Panc1 (cell line): Measurements from ENCODE around the gene ACSL1.
"Not testable (repeated sequence)": the region's sequence is repeated elsewhere in the genome, so short reads cannot be mapped to it uniquely, and the experiment has no call there.

Experiments
- CTCF ChIP-seq: fragments of 450-650 bp; IDR thresholded peaks from 2 replicates; pipeline ENCODE4 v1.5.1; 2017; ENCODE audit warnings: mild to moderate bottlenecking
- POLR2AphosphoS5 ChIP-seq: IDR thresholded peaks from 2 replicates; pipeline ENCODE4 v1.6.1; 2012; ENCODE audit warnings: mild to moderate bottlenecking, low read depth, low read length, moderate library complexity
- SIN3A ChIP-seq: IDR thresholded peaks from 2 replicates; pipeline ENCODE4 v1.6.1; 2012; ENCODE audit warnings: low read depth, mild to moderate bottlenecking, low read length, moderate library complexity, borderline replicate concordance; ENCODE audit not compliant: insufficient read depth
- TF ChIP-seq, protein P1 (sequence below), 2 experiments: IDR thresholded peaks; 2 replicates each; pipeline ENCODE4 v1.6.1; 2011 to 2012; ENCODE audit warnings: low read depth in 2 of 2, control low read depth in 1 of 2, low read length in 1 of 2, mild to moderate bottlenecking in 1 of 2, moderate library complexity in 1 of 2; ENCODE audit not compliant: insufficient read depth in 1 of 2

DNA sequence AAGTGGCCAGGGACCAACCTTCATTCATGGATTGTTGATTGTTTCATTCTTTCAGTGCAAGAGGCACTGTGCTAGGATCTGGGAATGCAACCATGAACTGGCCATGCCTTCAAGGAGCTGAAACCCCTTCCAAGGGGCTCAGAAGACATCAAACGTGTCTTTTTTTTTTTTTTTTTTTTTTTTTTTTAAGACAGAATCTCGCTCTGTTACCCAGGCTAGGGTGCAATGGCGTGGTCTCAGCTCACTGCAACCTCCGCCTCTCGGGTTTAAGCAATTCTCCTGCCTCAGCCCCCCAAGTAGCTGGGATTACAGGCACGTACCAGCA, 13.3 kb upstream of the ACSL1 start:
- not testable (repeated sequence) for TF ChIP-seq CTCF, POLR2AphosphoS5, SIN3A
- TF ChIP-seq, protein P1, sequence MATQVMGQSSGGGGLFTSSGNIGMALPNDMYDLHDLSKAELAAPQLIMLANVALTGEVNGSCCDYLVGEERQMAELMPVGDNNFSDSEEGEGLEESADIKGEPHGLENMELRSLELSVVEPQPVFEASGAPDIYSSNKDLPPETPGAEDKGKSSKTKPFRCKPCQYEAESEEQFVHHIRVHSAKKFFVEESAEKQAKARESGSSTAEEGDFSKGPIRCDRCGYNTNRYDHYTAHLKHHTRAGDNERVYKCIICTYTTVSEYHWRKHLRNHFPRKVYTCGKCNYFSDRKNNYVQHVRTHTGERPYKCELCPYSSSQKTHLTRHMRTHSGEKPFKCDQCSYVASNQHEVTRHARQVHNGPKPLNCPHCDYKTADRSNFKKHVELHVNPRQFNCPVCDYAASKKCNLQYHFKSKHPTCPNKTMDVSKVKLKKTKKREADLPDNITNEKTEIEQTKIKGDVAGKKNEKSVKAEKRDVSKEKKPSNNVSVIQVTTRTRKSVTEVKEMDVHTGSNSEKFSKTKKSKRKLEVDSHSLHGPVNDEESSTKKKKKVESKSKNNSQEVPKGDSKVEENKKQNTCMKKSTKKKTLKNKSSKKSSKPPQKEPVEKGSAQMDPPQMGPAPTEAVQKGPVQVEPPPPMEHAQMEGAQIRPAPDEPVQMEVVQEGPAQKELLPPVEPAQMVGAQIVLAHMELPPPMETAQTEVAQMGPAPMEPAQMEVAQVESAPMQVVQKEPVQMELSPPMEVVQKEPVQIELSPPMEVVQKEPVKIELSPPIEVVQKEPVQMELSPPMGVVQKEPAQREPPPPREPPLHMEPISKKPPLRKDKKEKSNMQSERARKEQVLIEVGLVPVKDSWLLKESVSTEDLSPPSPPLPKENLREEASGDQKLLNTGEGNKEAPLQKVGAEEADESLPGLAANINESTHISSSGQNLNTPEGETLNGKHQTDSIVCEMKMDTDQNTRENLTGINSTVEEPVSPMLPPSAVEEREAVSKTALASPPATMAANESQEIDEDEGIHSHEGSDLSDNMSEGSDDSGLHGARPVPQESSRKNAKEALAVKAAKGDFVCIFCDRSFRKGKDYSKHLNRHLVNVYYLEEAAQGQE (IDR thresholded peaks at IDR 0.05; ENCODE audit: insufficient read depth in 1 of 2, low read depth in 2 of 2, low read length in 1 of 2): not testable (repeated sequence)
